ENCODE results near the gene TAAR2. TPM values are rescaled to one million over a fixed set of nuclear protein-coding genes. Genes with fewer than 3 reads are reported as not detected.
"Not testable (repeated sequence)": the region's sequence is repeated elsewhere in the genome, so short reads cannot be mapped to it uniquely, and the experiment has no call there.

The TAAR2 gene, protein sequence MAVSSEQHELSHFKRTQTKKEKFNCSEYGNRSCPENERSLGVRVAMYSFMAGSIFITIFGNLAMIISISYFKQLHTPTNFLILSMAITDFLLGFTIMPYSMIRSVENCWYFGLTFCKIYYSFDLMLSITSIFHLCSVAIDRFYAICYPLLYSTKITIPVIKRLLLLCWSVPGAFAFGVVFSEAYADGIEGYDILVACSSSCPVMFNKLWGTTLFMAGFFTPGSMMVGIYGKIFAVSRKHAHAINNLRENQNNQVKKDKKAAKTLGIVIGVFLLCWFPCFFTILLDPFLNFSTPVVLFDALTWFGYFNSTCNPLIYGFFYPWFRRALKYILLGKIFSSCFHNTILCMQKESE
- not detected for total RNA-seq

DNA sequence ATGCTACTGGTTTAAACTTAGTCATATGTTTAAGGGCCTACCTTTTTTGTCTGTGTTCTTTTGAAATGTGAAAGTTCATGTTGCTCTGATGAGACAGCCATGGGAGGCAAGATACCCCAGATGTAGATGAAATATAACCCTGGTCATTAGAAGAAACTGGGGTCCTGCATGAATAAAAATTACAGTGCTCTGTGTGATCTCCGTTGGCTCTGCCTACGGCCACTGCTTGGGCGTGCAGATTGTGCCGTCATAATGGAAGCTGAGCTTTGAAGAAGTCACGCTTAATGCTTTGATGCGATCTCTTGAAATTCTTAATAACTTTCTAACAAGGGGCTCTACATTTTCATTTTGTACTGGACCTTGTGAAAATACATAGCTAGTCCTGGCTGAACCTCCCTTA lies at the start of gene TAAR2:
TAAR2 (minus strand) TSS at position 101 of the 400 bp plus-strand sequence; CDS start at position 101, 0 bp downstream.
- no peaks in the 10 kb centered on the region for H3K36me3 Mint-ChIP-seq
- H3K27ac Mint-ChIP-seq, result no peak within 1 kb of the TSS
- H3K4me3 Mint-ChIP-seq, result no peak within 1 kb of the TSS
- DNase-seq, result no peak
- H3K9me3 Mint-ChIP-seq, result peaks cover 5% of the 10 kb centered on the region
- peaks cover 41% of the 10 kb centered on the region for H3K27me3 Mint-ChIP-seq
- no peaks in the 10 kb centered on the region for H3K4me1 Mint-ChIP-seq

DNA sequence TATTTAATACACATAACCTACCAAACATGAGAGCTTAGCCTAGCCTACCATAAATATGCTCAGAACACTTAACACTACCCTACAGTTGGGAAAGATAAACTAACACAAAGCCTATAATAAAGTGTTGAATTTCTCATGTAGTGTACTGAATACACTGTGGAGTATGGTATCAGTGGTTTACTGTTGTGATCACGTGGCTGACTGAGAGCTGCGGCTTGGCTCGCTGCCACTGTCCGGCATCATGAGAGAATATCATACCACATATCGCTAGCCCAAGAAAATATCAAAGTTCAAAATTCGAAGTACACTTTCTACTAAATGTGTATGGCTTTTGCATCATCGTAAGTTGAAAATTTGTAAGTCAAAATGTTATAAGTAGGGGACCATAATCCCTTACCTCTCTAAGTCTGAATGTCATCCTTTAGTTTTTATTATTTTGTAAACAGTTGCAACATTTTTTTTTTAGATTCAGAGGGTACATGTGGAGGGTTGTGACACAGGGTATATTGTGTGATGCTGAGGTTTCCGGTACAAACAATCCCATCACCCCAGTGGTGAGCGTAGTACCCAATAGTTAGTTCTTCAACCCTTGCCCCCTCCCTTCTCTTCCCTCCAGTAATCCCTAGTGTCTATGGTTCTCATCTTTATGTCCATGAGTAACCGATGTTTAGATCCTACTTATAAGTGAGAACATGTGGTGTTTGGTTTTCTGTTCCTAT lies 49.5 kb upstream of the TAAR2 start:
- Mint-ChIP-seq H3K4me3 (no peak overlapping the region), H3K27me3 (peaks cover 19% of the 10 kb centered on the region), H3K36me3 (no peaks in the 10 kb centered on the region), H3K9me3 (peaks cover 1% of the 10 kb centered on the region), H3K27ac (no peak overlapping the region), H3K4me1 (no peaks in the 10 kb centered on the region)
- DNase-seq, result no peak

DNA sequence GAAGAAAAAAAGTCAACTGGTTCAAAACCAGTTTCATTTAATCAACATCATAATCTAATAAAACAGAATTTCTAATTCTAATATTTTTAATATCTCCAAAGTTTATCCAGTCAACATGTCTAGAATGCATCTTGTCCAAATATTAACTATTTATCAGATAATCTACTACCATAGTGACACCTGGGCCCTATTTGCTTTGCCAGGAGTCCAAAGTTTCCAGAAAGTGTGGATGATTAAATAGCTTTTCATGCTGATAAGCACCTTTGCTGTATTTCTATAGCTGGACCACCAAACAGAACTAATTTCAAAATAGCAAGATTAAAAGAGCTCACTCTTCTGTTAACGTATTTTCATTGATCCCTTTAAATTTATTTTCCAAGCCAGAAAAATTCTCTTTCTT lies 47.2 kb upstream of the TAAR2 start:
- no peak for DNase-seq
- H3K36me3 Mint-ChIP-seq, result no peaks in the 10 kb centered on the region
- peaks cover 11% of the 10 kb centered on the region for H3K27me3 Mint-ChIP-seq
- no peak overlapping the region for H3K4me3 Mint-ChIP-seq
- no peak overlapping the region for H3K27ac Mint-ChIP-seq
- H3K9me3 Mint-ChIP-seq, result no peaks in the 10 kb centered on the region
- H3K4me1 Mint-ChIP-seq, result no peaks in the 10 kb centered on the region

DNA sequence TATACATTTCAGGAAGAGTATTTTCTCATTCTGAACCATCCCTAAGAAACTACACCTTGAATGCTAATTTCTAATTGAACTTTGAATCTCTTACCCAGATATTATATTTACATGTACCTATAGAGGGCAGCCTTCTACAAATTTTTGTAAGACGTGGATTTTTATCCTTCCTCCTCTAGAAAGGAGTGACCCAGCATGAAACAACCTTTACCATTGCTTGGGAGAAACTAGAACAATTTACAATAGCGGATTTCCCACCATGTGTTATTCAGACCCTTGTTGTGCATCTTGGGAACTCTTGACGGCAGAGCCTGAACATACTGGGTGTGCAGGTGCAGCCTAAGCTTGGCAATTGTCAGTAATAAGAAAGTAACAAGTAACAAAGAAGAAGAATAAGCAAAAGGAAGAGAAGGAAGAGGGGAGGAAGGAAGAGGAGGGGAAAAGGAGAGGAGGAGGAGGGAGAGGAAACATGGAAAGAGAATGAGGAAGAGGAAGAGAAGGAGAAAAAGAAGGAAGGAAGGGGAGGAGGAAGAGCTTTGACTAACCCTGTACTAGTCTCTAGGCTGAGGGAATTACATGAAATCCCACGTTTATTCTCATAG lies 45.7 kb upstream of the TAAR2 start:
- Mint-ChIP-seq H3K4me3 (no peak overlapping the region), H3K27me3 (peaks cover 7% of the 10 kb centered on the region)
- DNase-seq, result no peak

DNA sequence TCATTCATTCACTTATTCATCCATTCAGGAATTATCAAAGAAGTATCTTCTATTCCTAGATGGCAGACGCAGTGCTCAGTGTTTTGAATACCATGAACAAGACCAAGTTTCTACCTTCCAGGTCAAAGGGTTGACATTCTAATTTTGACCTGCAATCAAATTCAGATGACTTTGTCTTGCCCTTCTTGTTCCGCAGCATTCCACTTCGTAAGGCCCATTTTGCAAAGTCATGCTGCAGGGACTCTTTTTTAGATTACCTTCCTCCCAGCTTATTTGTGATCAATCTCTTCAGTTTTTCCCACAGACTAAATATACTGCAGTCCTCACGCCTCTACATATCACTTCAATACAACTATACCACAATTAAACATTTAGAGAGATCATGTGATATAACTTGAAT lies 42.0 kb upstream of the TAAR2 start:
- no peaks in the 10 kb centered on the region for H3K9me3 Mint-ChIP-seq
- no peak for DNase-seq
- no peak overlapping the region for H3K27ac Mint-ChIP-seq
- peaks cover 5% of the 10 kb centered on the region for H3K27me3 Mint-ChIP-seq
- no peaks in the 10 kb centered on the region for H3K4me1 Mint-ChIP-seq
- H3K4me3 Mint-ChIP-seq, result no peak overlapping the region
- no peaks in the 10 kb centered on the region for H3K36me3 Mint-ChIP-seq

More for the DNA sequence above, 45.7 kb upstream of the TAAR2 start:
- H3K4me1 Mint-ChIP-seq, result no peaks in the 10 kb centered on the region
- no peak overlapping the region for H3K27ac Mint-ChIP-seq
- no peaks in the 10 kb centered on the region for H3K9me3 Mint-ChIP-seq
- H3K36me3 Mint-ChIP-seq, result no peaks in the 10 kb centered on the region

DNA sequence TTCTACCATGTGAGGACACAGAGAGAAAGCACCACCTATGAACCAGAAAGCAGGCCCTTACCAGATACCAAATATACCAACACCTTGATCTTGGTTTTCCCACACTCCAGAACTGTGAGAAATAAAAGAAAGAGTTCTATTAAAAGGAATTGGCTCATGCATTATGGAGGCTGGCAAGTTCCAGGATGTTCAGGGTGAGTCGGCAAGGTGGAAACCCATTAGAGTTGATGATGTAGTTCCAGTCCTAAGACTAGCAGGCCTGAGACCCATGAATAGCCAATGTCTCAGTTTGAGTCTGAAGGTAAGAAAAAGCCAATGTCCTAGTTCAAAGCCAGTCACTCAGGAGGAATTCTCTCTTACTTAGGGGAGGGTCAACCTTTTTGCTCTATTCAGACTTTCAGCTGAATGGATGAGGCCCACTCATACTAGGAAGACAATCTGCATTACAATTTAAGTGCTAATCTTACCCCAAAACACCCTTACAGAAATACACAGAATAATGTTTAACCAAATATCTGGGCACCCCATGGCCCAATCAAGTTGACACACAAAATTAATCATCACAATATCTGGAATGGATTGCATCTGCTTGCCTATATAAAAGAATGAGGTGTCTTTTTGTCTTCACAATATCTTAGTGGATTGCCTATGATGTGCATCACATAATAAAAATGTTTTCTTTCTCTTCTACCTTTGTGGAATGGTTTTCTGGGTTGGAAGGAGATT lies 40.4 kb upstream of the TAAR2 start:
- no peaks in the 10 kb centered on the region for H3K36me3 Mint-ChIP-seq
- no peaks in the 10 kb centered on the region for H3K9me3 Mint-ChIP-seq
- H3K27ac Mint-ChIP-seq, result no peak overlapping the region
- no peaks in the 10 kb centered on the region for H3K4me1 Mint-ChIP-seq
- H3K27me3 Mint-ChIP-seq, result peaks cover under 1% of the 10 kb centered on the region
- H3K4me3 Mint-ChIP-seq, result no peak overlapping the region
- no peak for DNase-seq

DNA sequence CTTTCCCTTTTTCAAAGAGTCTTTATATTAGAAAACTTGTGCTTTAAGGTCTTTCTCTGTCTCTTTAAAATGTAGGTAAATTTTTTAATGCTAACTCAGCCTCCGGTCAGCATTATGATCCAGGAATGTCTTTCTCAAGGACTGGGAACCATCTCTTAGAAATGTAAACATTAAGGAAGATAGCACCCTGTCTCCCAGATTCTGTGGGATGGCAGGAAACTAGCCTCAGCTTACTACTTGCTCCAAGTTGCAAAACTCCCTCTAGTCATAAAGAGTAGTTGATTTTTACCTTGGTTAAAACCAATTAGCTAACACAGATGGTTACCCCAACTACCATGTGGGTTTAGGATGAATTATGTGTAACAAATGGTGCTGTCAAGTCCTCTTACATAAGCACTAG lies 39.6 kb upstream of the TAAR2 start:
- Mint-ChIP-seq H3K27me3 (no peaks in the 10 kb centered on the region), H3K27ac (no peak overlapping the region)
- no peak for DNase-seq

DNA sequence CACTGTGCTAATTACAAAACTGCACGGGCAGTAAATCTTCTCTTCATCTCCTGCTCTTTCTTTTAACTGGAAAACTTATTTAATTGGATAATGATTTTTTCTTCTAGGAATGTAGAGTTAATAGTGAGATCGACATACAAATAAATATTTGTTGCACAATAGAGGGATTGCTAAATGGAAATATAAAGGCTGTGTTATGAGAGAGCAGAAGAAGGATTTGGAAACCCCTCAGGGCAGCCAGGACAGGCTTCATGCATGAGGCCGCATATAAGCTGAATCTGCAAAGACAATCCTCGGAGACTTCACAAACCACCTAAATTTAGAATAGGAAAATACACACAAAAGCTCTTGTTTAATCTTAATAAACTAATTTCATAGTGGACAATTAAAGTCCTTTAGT lies 37.8 kb upstream of the TAAR2 start:
- Mint-ChIP-seq H3K27me3 (no peaks in the 10 kb centered on the region), H3K4me3 (no peak overlapping the region), H3K36me3 (no peaks in the 10 kb centered on the region), H3K9me3 (no peaks in the 10 kb centered on the region), H3K4me1 (no peaks in the 10 kb centered on the region), H3K27ac (no peak overlapping the region)
- DNase-seq, result no peak

More for the DNA sequence above, 39.6 kb upstream of the TAAR2 start:
- Mint-ChIP-seq H3K4me3 (no peak overlapping the region), H3K4me1 (no peaks in the 10 kb centered on the region), H3K36me3 (no peaks in the 10 kb centered on the region), H3K9me3 (no peaks in the 10 kb centered on the region)

DNA sequence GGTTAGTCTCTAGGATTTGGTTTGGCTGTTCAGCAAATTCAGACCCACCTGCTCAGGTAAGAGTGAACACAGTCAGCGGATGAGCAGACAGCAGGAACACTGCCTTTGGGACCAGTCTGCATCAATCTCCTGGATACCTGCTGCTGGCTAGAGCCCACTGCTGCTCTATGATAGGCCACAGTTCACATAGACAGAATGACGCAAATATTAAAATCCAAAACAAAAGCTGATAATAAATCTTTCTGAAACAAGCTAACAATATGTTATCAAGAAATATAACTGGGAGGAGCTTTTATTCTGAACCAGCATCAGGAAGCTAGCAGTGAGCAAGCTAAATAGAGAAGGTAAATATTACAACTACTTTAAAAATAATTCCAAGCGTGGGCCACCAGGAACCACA lies 35.0 kb upstream of the TAAR2 start, which contains the start of gene TAAR1:
TAAR1 (minus strand) TSS at position 101 of the 400 bp plus-strand sequence. CDS start 13,179 bp downstream, outside the sequence.
- H3K9me3 Mint-ChIP-seq, result no peaks in the 10 kb centered on the region
- no peak within 1 kb of the TSS for H3K27ac Mint-ChIP-seq
- H3K27me3 Mint-ChIP-seq, result no peaks in the 10 kb centered on the region
- no peaks in the 10 kb centered on the region for H3K4me1 Mint-ChIP-seq
- H3K4me3 Mint-ChIP-seq, result no peak within 1 kb of the TSS
- no peaks in the 10 kb centered on the region for H3K36me3 Mint-ChIP-seq
- DNase-seq, result no peak

DNA sequence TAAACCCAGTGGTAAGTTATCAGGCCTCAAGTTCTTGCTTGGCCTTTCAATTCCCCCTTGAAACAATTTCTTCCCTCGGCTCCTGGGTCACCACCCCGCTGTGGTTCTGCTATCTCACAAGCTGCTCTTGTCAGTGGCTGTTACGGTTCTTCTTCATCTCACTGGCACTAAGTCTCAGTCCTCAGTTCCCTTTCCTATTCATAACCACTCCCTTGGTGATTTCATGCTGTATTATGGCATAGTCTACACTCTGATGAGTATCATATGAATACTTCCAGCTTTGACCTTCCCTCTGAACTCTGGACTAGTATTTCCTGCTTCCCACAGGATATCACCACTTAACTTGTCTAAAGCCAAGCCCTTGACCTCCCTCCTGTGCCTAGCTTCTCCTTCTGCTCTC lies 27.0 kb upstream of the TAAR2 start:
- no peak for DNase-seq
- Mint-ChIP-seq H3K4me1 (peaks cover 3% of the 10 kb centered on the region), H3K27me3 (no peaks in the 10 kb centered on the region), H3K27ac (no peak overlapping the region), H3K36me3 (no peaks in the 10 kb centered on the region), H3K9me3 (no peaks in the 10 kb centered on the region), H3K4me3 (no peak overlapping the region)

DNA sequence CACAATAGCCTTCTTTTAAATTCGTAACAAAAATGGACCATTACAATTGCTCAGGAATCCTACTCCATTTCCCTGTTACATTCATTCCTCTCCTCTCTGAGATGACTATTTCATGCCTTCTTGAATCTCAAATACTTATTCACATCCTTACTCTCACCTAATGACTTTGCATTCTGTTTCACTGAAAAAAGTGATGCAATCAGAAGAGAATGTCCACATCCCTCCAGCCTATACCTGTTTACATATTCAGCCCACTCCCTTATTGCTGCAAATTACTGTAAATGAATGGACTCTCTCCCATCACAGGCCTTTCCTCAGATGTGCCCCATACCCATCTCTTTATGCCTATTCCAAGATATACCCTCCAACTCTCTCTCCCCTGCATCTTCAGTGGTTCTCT lies 26.4 kb upstream of the TAAR2 start:
- DNase-seq, result no peak
- no peaks in the 10 kb centered on the region for H3K27me3 Mint-ChIP-seq

DNA sequence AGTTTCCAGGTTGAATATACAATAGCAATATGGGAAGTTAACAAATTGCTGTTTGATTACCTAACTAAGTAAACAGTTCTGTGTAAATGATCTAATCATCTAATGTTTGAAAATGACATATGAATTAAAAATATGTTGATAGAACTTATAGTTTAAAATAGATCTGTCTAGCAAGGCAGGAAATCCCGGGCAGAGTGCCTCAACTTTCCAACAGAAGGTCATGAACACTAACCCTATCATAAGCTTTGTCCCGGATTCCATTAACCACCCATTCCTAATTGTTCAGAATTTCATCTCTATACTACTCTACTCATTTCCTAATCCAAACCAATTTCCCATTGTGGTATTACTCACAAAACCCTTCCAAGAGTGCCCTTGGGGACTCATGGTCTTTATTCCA lies 24.8 kb upstream of the TAAR2 start:
- no peak for DNase-seq
- Mint-ChIP-seq H3K9me3 (no peaks in the 10 kb centered on the region), H3K27me3 (no peaks in the 10 kb centered on the region), H3K36me3 (no peaks in the 10 kb centered on the region), H3K27ac (no peak overlapping the region), H3K4me3 (no peak overlapping the region), H3K4me1 (peaks cover 3% of the 10 kb centered on the region)

More for the DNA sequence above, 26.4 kb upstream of the TAAR2 start:
- Mint-ChIP-seq H3K27ac (no peak overlapping the region), H3K36me3 (no peaks in the 10 kb centered on the region), H3K9me3 (no peaks in the 10 kb centered on the region), H3K4me1 (peaks cover 3% of the 10 kb centered on the region), H3K4me3 (no peak overlapping the region)

DNA sequence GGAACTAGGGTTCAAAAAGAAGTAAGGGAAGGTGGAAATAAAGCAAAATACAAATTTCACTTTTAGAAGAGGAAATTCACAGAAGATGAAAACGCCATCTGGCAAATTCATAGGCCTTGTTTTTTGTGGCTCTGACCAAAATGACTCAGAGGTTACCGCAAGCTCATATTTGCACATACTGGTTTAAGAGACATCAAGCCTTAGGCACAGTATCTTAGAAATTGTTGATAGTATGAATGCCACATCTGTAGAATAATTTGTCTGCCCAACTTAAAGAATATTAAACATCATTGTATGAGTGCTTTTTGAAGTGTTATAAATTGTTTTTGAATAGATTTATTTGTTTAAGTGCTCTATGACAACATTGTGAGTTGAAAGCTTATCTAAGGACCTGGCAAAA lies 24.3 kb upstream of the TAAR2 start:
- no peaks in the 10 kb centered on the region for H3K36me3 Mint-ChIP-seq
- no peaks in the 10 kb centered on the region for H3K27me3 Mint-ChIP-seq
- H3K27ac Mint-ChIP-seq, result no peak overlapping the region
- peak; percentile 6 for DNase-seq
- H3K4me3 Mint-ChIP-seq, result no peak overlapping the region
- H3K9me3 Mint-ChIP-seq, result no peaks in the 10 kb centered on the region
- H3K4me1 Mint-ChIP-seq, result peaks cover 3% of the 10 kb centered on the region

DNA sequence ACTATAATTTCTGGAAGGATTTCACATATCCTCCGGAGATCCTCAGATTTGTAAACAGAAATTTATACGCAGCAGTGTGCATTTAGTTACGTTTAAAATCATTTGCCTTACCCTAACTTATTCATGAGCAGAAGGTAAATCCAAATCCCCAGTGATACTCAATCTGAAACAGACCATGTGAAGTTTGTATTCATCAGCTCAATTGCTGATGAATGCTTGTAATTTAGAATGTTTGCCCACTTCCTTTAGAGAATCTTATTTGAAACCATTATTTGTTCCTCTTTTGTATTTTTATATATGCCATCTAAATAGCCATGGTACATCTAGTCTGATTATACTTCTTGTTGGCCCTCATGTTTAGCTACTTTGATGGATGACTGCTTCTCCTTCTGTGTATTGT lies 19.5 kb upstream of the TAAR2 start:
- Mint-ChIP-seq H3K4me1 (peaks cover 2% of the 10 kb centered on the region), H3K9me3 (no peaks in the 10 kb centered on the region), H3K36me3 (no peaks in the 10 kb centered on the region), H3K27ac (no peak overlapping the region), H3K4me3 (no peak overlapping the region), H3K27me3 (peaks cover 15% of the 10 kb centered on the region)
- no peak for DNase-seq

DNA sequence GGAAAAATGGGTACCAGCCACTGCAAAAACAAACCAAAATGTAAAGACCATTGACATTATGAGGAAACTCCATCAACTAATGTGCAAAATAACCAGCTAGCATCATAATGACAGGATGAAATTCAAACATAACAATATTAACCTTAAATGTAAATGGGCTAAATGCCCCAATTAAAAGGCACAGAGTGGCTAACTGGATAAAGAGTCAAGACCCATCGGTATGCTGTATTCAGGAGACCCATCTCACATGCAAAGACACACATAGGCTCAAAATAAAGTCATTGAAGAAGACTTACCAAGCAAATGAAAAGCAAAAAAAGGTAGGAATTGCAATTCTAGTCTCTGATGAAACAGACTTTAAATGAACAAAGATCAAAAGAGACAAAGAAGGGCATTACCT lies 13.1 kb upstream of the TAAR2 start:
- not testable (repeated sequence) for H3K36me3 Mint-ChIP-seq, H3K9me3 Mint-ChIP-seq, H3K4me1 Mint-ChIP-seq, DNase-seq, H3K27ac Mint-ChIP-seq, H3K4me3 Mint-ChIP-seq
- H3K27me3 Mint-ChIP-seq, result peaks cover 36% of the 10 kb centered on the region
